Pancreas (tissue), 10 donors: Measurements from ENCODE around the gene MOCOS. TPM values are rescaled to one million over a fixed set of nuclear protein-coding genes. Genes with fewer than 3 reads are reported as not detected.

Source experiments
- ATAC-seq, 4 donors: fragments of 200-7000 bp; cut with Tn5 transposase; one replicate each; pipeline versions ENCODE4 v1.8.0 to v1.9.1; 2020; ENCODE audit warnings: mild to moderate bottlenecking in 4 of 4, moderate library complexity in 4 of 4
- DNase-seq, 6 donors: peaks; one replicate each; pipeline ENCODE4 v3.0.0-alpha.2; 2020
- FAIRE-seq: peaks from 2 replicates; lab custom pipeline; 2012; peaks lifted over from hg19 to GRCh38; lab: Jason Lieb, UNC
- H3K27ac ChIP-seq, 4 donors: fragments of 200-600 bp; sonication (generic); 1 replicate in 3 of 4; 2 replicates in 1 of 4; pipeline versions ENCODE4 v1.5.0 to v1.8.0; 2020
- H3K27me3 ChIP-seq, 4 donors: fragments of 200-600 bp; one replicate each; pipeline ENCODE4 v1.8.0; 2021
- H3K36me3 ChIP-seq, 3 donors: fragments of 200-600 bp; sonication (generic) in 1 of 3; one replicate each; pipeline versions ENCODE4 v1.5.0 to v1.8.0; 2020 to 2021
- H3K4me1 ChIP-seq, 3 donors: fragments of 200-600 bp; one replicate each; pipeline ENCODE4 v1.8.0; 2021
- H3K4me3 ChIP-seq, 4 donors: fragments of 200-600 bp; sonication (generic) in 2 of 4; one replicate each; pipeline versions ENCODE4 v1.5.0 to v1.8.0; 2020 to 2021
- H3K9me3 ChIP-seq, 4 donors: fragments of 200-600 bp; one replicate each; pipeline ENCODE4 v1.8.0; 2021
- CTCF ChIP-seq, 4 donors: fragments of 200-600 bp; sonication (generic) in 3 of 4; IDR thresholded peaks; one replicate each; pipeline versions ENCODE4 v1.5.0 to v1.8.0; 2021; ENCODE audit warnings: antibody characterized with exemption in 4 of 4
- WGBS, 2 donors: extraction: QIAGEN DNeasy Blood & Tissue Kit; methylation state at CpG; one replicate each; pipeline ENCODE4 v1.1.7; 2013; 5-methylcytosine and 5-hydroxymethylcytosine counted together
- intact Hi-C, 3 donors: fragments of 100-400 bp; cut with DNase I; formaldehyde crosslinking; loops; one replicate each; pipeline versions ENCODE4 v1.11.1 to v1.14.2; 2022
- polyA plus RNA-seq, 2 donors: library from polyadenylated mRNA; stranded (reverse); fragments of 200-250 nt; gene quantifications; one replicate each; pipeline ENCODE4 v1.2.3, GENCODE V29; 2013
- total RNA-seq, 6 donors: library from RNA; stranded (reverse); fragmentation: NEBNext Ultra II Directional in 4 of 6; extraction: Animal tissue kit (Norgen Biotek cat#: 25700) in 4 of 6; gene quantifications; one replicate each; pipeline versions ENCODE4 v1.2.1 to v1.2.4, GENCODE V29; 2021 to 2023
- donor health status: healthy with polysubstance abuse.
- donor health status: DM: no; HTN: no; CAD: no; lungs with moderate emphysema.
- donor health status: DM: no; HTN: no; CAD: no.
- donor health status: control.
- donor health status: control.
- donor health status: Bipolar disorder and iron deficiency.
- donor health status: DM: yes; HTN: yes; CAD: no.
- donor health status: DM: no; HTN: no; CAD: no.
- donor health status: DM: no; HTN: no; CAD: no.
- donor health status: DM: yes; HTN: yes; CAD: no.

MOCOS gene
- total and polyA plus RNA-seq, 8 donors: 0.49 to 1.6 (median 0.92) TPM

DNA sequence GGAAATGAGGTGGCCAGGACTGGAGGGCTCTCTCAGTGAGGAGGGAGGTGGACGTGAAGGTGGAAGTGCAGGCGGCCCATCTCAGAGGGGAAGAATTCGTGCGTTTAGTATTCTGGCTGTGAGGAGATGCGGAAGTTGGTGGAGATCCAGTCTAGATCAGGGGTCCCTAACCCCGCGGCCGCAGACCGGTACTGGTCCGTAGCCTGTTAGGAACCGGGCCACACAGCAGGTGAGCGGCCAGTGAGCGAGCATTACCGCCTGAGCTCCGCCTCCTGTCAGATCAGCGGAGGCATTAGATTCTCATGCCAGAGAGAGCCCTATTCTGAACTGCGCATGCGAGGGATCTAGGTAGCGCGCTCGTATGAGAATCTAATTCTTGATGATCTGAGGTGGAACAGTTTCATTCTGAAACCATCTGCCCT, 108.6 kb downstream of the MOCOS start:
- WGBS, 2 donors: 25 to 28% methylated on average over 21 of the region's 21 CpGs
- Histone ChIP-seq H3K27ac (no peak overlapping the region), H3K4me3 (peak overlapping the region in 2 of 4 donors; percentile 59 to 70), H3K9me3 (no peaks in the 10 kb centered on the region), H3K27me3 (no peaks in the 10 kb centered on the region), H3K4me1 (peaks cover 0 to 4% (median 0%) of the 10 kb centered on the region in 3 donors), H3K36me3 (no peaks in the 10 kb centered on the region)
- no peak for FAIRE-seq
- intact Hi-C loops: no loop called here
- peak in 2 of 4 donors; percentile 14 to 34 for ATAC-seq
- no peak for TF ChIP-seq CTCF (IDR thresholded peaks at IDR 0.05)
- peak in 1 of 6 donors; percentile 26 for DNase-seq

GRCh38 chr18:36296650-36297416, 109.5 kb downstream of the MOCOS start:
- no peaks in the 10 kb centered on the region for H3K9me3 ChIP-seq

GRCh38 chr18:36297417-36298125, 110.3 kb downstream of the MOCOS start, which contains the start of gene FHOD3:
TSS of gene FHOD3 (plus strand) at chr18:36297713. CDS start at chr18:36297836, 123 bp downstream.
- H3K27me3 ChIP-seq: no peaks in the 10 kb centered on the region
- H3K4me1 ChIP-seq: peaks cover 0 to 4% (median 0%) of the 10 kb centered on the region in 3 donors
- intact Hi-C loops: no loop called here
- H3K27ac ChIP-seq: peak within 1 kb of the TSS in 1 of 4 donors; percentile 30
- no peaks in the 10 kb centered on the region for H3K36me3 ChIP-seq
- FAIRE-seq: no peak
- H3K4me3 ChIP-seq: peak within 1 kb of the TSS; percentile 26 to 70 (median 63)
- ATAC-seq: peak; percentile 78 to 89 (median 82)
- WGBS, 2 donors: 0 to 1% methylated on average over 55 to 91 of the region's 91 CpGs
- TF ChIP-seq CTCF (IDR thresholded peaks at IDR 0.05): no peak
- H3K9me3 ChIP-seq: no peaks in the 10 kb centered on the region
- peak; percentile 63 to 83 (median 75) for DNase-seq

More at GRCh38 chr18:36296650-36297416, 109.5 kb downstream of the MOCOS start:
- intact Hi-C loops: no loop called here
- 0 to 1% methylated on average over 43 to 47 of the region's 47 CpGs for WGBS, 2 donors
- FAIRE-seq: no peak
- Histone ChIP-seq H3K27me3 (no peaks in the 10 kb centered on the region), H3K4me1 (peaks cover 0 to 4% (median 0%) of the 10 kb centered on the region in 3 donors), H3K4me3 (peak overlapping the region; percentile 26 to 70 (median 52)), H3K36me3 (no peaks in the 10 kb centered on the region), H3K27ac (peak overlapping the region in 1 of 4 donors; percentile 30)
- peak; percentile 41 to 82 (median 66) for DNase-seq
- no peak for TF ChIP-seq CTCF (IDR thresholded peaks at IDR 0.05)
- ATAC-seq: peak; percentile 58 to 85 (median 80)

- Histone ChIP-seq H3K4me1 (peaks cover 0 to 4% (median 0%) of the 10 kb centered on the region in 3 donors), H3K27ac (no peak overlapping the region), H3K36me3 (no peaks in the 10 kb centered on the region), H3K27me3 (no peaks in the 10 kb centered on the region), H3K4me3 (peak overlapping the region; percentile 26 to 70 (median 63)), H3K9me3 (no peaks in the 10 kb centered on the region)
- intact Hi-C loops: no loop called here
- WGBS, 2 donors: 2 to 3% methylated on average over 29 to 67 of the region's 67 CpGs
- no peak for FAIRE-seq
- peak in 3 of 6 donors; percentile 25 to 72 (median 65) for DNase-seq
- TF ChIP-seq CTCF (IDR thresholded peaks at IDR 0.05): no peak
- peak; percentile 11 to 34 (median 14) for ATAC-seq
These were observed 110.9 kb downstream of the MOCOS start for GRCh38 chr18:36298126-36298741.
